ENCODE measurements around the gene PRDM16. TPM values are rescaled to one million over a fixed set of nuclear protein-coding genes. Genes with fewer than 3 reads are reported as not detected.

PRDM16 gene
- total and polyA plus RNA-seq, 3 donors from 2014 or later: 2.1 to 5.6 (median 4.7) TPM

- no peaks in the 10 kb centered on the region for H3K27me3 ChIP-seq
Measured at GRCh38 chr1:3226701-3227350, 157.8 kb downstream of the PRDM16 start.

GRCh38 chr1:3227351-3227704 is 158.3 kb downstream of the PRDM16 start:
- Histone ChIP-seq H3K27ac (no peak overlapping the region), H3K36me3 (ENCODE audit: low read depth, missing control alignments) (no peaks in the 10 kb centered on the region), H3K4me1 (peaks cover 4% of the 10 kb centered on the region), H3K4me3 (no peak overlapping the region), H3K27me3 (no peaks in the 10 kb centered on the region), H3K9me3 (no peaks in the 10 kb centered on the region)
- intact Hi-C loops (cut with DNase I; ENCODE audit: low total_unique reads): no loop called here
- no peak for DNase-seq
- TF ChIP-seq CTCF (IDR thresholded peaks at IDR 0.05): no peak
- TF ChIP-seq POLR2A (IDR thresholded peaks at IDR 0.05): no peak
- 87% methylated on average over 14 to 17 of the region's 17 CpGs for WGBS, 2 donors

More at GRCh38 chr1:3226701-3227350, 157.8 kb downstream of the PRDM16 start:
- Histone ChIP-seq H3K4me1 (peaks cover 9% of the 10 kb centered on the region), H3K4me3 (no peak overlapping the region), H3K27ac (no peak overlapping the region), H3K36me3 (ENCODE audit: low read depth, missing control alignments) (no peaks in the 10 kb centered on the region), H3K9me3 (no peaks in the 10 kb centered on the region)
- intact Hi-C loops (cut with DNase I; ENCODE audit: low total_unique reads): no loop called here
- 87 to 91% methylated on average over 27 of the region's 27 CpGs for WGBS, 2 donors
- TF ChIP-seq CTCF (IDR thresholded peaks at IDR 0.05) (no peak), POLR2A (IDR thresholded peaks at IDR 0.05) (no peak)
- DNase-seq: no peak

- Histone ChIP-seq H3K27me3 (no peaks in the 10 kb centered on the region), H3K4me3 (no peak overlapping the region), H3K4me1 (no peaks in the 10 kb centered on the region), H3K9me3 (no peaks in the 10 kb centered on the region), H3K27ac (no peak overlapping the region), H3K36me3 (ENCODE audit: low read depth, missing control alignments) (no peaks in the 10 kb centered on the region)
- DNase-seq: no peak
- TF ChIP-seq CTCF (IDR thresholded peaks at IDR 0.05) (no peak), POLR2A (IDR thresholded peaks at IDR 0.05) (no peak)
- WGBS, 2 donors: 92 to 94% methylated on average over 20 of the region's 20 CpGs
- intact Hi-C loops (cut with DNase I; ENCODE audit: low total_unique reads): no loop called here
Measured at GRCh38 chr1:3227893-3228292, 158.9 kb downstream of the PRDM16 start.

GRCh38 chr1:3229081-3229725 is 160.2 kb downstream of the PRDM16 start:
- H3K4me1 ChIP-seq: no peaks in the 10 kb centered on the region
- no peak overlapping the region for H3K27ac ChIP-seq
- WGBS, 2 donors: 71 to 79% methylated on average over 7 to 14 of the region's 14 CpGs
- H3K27me3 ChIP-seq: no peaks in the 10 kb centered on the region
- intact Hi-C loops (cut with DNase I; ENCODE audit: low total_unique reads): no loop called here
- no peaks in the 10 kb centered on the region for H3K9me3 ChIP-seq
- H3K36me3 ChIP-seq (ENCODE audit: low read depth, missing control alignments): no peaks in the 10 kb centered on the region
- H3K4me3 ChIP-seq: no peak overlapping the region
- no peak for DNase-seq
- TF ChIP-seq CTCF (IDR thresholded peaks at IDR 0.05) (no peak), POLR2A (IDR thresholded peaks at IDR 0.05) (no peak)

- TF ChIP-seq CTCF (IDR thresholded peaks at IDR 0.05) (no peak), POLR2A (IDR thresholded peaks at IDR 0.05) (no peak)
- Histone ChIP-seq H3K36me3 (ENCODE audit: low read depth, missing control alignments) (no peaks in the 10 kb centered on the region), H3K9me3 (no peaks in the 10 kb centered on the region), H3K27ac (no peak overlapping the region), H3K27me3 (no peaks in the 10 kb centered on the region), H3K4me1 (no peaks in the 10 kb centered on the region), H3K4me3 (no peak overlapping the region)
- 75 to 80% methylated on average over 15 of the region's 15 CpGs for WGBS, 2 donors
- intact Hi-C loops (cut with DNase I; ENCODE audit: low total_unique reads): no loop called here
- DNase-seq: no peak
Measured at GRCh38 chr1:3230553-3230952, 161.6 kb downstream of the PRDM16 start.

Data from testis (tissue), 3 donors.